ENCODE measurements around the gene CXCR5.

Gene CXCR5

DNA sequence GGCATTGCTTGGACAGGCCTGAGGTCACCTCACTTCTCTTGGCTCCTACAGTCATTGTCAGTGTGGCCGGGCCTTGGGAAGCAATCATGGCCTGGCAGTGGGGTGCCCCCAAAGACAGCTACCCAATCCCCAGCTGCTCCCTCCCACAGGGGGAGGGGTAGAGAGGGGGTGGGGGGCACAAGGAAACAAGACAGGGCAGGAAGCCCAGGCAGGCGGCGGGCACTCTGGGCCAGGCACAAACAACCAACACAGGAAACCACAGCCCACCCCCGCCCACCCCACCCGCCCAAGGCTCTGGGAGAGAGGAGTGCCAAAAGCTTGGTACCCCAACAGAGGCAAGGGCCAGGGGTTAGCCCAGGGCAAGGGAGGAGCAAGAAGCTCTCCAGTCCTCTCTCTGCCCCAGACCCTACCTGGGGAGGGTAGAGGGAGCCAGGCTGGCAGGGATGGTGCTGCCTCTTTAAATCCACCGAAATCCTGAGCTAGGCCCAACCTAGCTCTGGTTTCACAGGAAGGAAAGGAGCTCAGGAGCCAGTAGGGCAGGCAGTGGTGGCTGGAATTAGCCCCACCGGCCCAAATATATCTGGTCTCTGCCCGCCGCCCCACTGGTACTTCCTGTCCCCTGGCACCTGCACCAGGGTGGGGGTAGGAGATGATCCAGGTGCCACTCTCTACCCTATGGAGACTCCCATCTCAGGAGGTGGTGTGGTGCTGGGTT is 29.9 kb downstream of the CXCR5 start:
- no peak for DNase-seq (ENCODE audit: low spot score)

- DNase-seq (ENCODE audit: low spot score), result no peak
Measured at GRCh38 chr11:118914178-118914918, 30.7 kb downstream of the CXCR5 start.

DNA sequence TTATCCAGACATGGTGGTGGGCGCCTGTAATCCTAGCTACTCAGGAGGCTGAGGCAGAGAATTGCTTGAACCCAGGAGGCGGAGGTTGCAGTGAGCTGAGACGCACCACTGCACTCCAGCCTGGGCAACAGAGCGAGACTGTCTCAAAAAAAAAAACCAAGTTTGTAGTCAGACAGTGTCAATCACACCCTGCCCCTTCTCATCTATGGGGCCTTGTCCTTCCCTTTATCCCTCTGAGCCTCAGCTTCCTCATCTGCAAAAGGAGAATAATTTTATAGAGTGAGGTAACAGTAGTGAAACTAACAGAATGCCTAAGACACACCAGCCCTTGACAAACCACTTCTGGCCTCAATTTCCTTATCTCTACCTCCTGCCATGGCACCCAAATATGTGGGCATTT is 31.3 kb downstream of the CXCR5 start:
- DNase-seq (ENCODE audit: low spot score), result no peak

GRCh38 chr11:118915396-118915795 is 31.7 kb downstream of the CXCR5 start:
- no peak for DNase-seq (ENCODE audit: low spot score)

GRCh38 chr11:118915941-118916841 is 32.5 kb downstream of the CXCR5 start:
- DNase-seq (ENCODE audit: low spot score), result no peak

GRCh38 chr11:118916842-118917388 is 33.2 kb downstream of the CXCR5 start:
- DNase-seq (ENCODE audit: low spot score), result no peak

GRCh38 chr11:118917481-118918127 is 33.9 kb downstream of the CXCR5 start:
- DNase-seq (ENCODE audit: low spot score), result no peak

GRCh38 chr11:118918128-118918685 is 34.5 kb downstream of the CXCR5 start:
- no peak for DNase-seq (ENCODE audit: low spot score)

DNA sequence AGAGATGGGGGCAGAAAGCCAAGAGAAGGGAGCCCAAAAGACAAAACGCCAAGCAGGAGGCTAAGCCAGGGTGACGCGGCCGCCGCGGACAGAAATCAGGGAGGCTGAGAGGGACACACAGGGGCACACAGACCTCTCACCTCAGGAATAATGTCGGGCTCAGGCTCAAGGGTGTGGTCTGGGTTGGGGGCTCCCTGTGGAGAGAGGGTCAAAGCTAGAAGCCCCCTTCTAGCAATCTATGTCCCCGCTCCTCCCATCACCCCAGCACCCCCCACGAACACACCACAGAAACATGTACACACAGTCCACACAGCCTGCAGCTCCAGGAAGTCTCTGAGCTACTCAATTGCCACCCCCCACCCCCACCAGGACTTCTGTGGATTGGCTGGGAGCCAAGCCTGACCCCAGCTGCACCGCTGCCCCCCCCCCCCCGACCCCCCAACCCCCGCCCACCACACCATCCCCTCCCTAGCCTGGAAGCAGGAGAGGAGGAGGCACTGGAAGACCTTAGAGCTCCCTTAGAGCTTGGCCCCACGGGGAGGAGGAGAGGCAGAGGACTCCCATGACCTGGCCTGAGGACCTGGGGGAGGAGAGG is 35.1 kb downstream of the CXCR5 start:
- no peak for DNase-seq (ENCODE audit: low spot score)

- no peak for DNase-seq (ENCODE audit: low spot score)
Measured at GRCh38 chr11:118921121-118921928, 37.6 kb downstream of the CXCR5 start.

GRCh38 chr11:118921929-118922744 is 38.4 kb downstream of the CXCR5 start:
- DNase-seq (ENCODE audit: low spot score), result no peak

DNA sequence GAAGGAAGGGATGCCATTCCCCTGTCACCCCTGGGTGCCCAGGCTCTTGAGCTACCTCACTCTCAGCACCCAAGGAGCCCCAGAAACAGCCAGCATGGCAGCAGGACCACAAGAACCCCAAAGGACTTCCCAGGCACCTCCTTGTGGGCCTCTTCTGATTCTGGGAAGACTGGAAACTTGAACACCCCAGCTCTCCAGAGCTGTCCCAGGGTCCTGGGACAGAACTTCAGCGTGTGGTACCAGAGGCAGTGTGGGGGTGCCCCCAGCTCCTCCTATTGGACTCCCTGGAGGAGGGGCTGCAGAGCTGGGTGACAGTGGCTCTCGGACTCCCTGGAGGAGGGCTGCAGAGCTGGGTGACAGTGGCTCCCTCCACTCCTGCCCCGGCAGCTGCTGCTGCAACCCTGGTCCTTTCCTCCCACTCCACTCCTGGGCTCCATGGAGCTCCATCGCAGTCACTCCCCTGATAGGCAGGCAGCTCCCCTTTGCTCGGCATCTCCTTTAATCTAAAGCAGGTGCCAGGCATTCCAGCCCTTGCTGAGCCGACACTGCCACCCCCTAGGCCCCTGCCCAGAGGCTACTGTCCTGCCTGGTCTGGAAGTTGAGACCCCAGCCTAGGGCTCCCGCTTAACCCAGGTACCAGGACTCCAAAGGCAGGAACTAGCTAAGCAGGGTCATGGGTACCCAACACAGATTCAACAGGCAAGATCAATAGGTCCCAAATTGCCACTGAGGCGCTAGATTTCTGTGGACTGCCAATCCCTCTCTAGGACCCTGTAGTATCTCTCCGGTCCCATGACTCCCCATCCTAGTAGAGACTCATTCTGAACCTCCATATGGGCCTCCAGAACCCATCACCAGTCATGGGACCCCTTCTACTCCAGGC is 39.3 kb downstream of the CXCR5 start:
- no peak for DNase-seq (ENCODE audit: low spot score)

DNA sequence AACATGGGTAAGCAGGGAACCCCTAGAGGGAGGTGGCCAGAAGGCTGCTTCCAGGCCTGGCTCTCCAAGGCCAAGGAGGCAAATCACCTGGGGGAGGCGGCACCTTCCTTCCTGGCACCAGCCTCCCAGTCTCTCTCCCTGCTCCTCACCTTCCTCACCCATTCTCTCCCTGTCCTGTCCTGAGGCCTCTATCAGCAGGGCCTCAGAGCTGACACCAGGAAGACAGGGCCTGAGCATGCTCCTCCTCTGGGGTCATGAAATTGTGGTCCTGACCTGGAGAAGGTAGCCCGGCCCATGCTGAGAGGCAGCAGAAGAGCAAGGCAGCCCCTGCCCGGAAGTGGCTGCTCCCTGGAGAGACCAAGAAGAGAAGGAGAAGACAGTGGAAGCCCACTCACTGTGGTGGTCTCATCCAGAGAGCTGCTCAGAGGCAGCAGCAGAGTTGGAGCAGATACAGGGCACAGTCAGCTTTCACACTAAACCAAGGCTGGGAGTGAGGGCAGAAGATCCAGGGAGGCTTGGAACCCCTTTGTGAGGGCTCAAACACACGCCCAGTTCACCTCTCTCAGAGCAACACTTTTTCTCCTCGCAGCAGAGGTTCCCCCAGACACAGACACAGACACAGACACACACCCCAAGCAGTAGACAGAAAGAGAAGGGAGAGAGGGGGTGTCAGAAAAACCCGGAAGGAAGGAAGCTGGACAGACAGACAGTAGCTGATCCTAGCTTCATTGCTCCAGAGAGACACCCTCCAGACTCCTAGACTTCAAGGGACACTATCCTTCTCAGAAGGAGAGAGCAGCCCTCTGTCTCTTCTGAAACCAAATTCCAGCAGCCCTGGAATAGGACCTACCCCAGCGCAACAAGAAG is 40.3 kb downstream of the CXCR5 start:
- DNase-seq (ENCODE audit: low spot score), result no peak

DNA sequence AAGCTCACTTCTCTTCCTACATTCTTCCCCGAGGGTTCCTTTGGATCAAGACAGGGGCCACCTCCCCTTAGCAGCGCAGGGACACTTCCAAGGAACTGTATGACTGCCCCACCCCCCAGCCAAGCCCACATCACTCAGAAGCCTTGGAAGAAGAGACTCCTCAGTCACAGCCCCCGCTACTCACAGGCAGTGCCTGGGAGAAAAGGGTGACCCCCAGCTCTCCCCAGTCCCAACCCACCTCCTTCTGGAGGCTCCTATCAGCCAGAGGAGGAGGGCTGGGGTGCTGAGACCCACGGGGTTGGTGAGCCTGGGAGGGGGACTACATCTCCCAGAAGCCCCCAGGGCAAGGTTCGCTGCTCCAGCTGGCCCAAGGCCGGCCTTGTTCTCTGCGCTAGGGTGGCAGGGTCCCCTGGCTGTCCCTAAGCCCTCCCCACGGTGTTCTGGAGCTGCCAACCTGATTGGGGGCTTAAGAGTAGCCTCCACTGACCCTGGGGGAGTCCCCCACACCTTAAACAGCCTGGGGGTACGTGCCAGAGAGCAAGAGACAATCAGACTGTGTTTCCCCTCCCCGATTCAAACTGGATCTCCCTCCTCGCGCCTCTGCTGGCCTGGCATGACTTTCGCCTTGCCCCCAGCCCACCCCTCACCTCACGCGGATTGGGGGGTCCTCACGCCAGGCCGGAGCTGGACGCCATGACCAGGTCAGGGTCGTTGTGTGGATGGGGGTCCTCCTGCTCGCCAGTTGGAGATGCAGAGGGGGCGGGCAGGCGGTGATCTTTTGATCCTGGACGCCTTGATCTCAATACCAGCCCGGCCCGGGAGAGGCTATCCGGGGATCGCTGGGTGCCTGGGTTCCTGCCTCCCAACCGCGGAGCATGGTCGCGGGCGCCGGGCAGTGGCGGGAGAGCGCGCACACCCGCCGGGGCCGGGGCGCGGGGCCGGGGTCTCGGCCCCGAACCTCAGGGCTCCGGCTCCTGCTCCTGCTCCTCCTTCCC is 41.2 kb downstream of the CXCR5 start:
- peak; percentile 81 for DNase-seq (ENCODE audit: low spot score)

GRCh38 chr11:118927554-118928100 is 43.9 kb downstream of the CXCR5 start:
- no peak for DNase-seq (ENCODE audit: low spot score)

Measured in D341Med (cell line).